ENCODE data around the gene IGLL1. TPM values are rescaled to one million over a fixed set of nuclear protein-coding genes. Genes with fewer than 3 reads are reported as not detected.
"Not testable (repeated sequence)": the region's sequence is repeated elsewhere in the genome, so short reads cannot be mapped to it uniquely, and the experiment has no call there.

IGLL1 gene
- total RNA-seq, result not detected

DNA sequence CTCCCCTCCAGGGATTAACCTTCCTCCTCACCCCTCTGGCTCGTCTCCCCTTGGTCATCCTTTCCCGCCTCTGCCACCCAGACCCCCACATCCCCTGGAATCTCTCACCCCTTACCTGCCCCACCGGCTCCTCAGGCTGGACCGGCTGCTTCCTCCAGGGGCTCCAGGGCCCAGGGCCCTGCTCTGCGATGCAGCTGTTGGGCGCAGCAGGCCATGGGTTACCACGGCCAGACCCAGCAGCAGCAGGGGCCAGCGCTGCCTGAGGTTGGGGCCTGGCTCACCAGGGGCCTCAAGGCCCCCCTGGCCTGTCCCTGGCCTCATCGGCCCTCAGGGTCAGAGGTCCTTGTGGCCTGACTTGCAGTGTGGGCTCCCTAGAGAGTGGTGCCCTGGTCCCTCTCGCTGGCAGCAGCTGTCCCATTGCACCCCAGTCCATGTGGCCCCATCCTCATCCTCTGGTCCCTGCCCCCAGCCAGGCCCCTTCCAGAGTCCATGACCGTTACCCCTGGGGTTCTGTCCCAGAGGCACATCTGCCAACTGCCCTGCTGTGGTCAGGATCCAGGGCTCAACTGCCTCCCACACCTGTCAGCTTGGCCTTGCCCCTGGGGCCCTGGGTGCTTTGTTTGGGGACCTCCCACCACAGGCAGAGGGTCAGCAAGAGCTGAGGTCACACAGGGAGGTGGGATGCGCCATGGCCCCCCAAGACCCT lies at the start of gene IGLL1:
Gene IGLL1 (minus strand): TSS at position 421 of the 706 bp plus-strand sequence. CDS start 100 bp downstream, at position 321.
- H3K27ac ChIP-seq, result no peak within 1 kb of the TSS
- H3K4me1 ChIP-seq, result no peaks in the 10 kb centered on the region
- no peak within 1 kb of the TSS for H3K4me3 ChIP-seq
- WGBS, 2 donors (ENCODE audit: low coverage in 1 of 2), result 80 to 84% methylated on average over 1 to 3 of the region's 12 CpGs
- ATAC-seq, result no peak
- no peaks in the 10 kb centered on the region for H3K9me3 ChIP-seq
- H3K27me3 ChIP-seq, result peaks cover 22% of the 10 kb centered on the region
- no peaks in the 10 kb centered on the region for H3K36me3 ChIP-seq
- TF ChIP-seq POLR2A (IDR thresholded peaks at IDR 0.05) (no peak), POLR2AphosphoS5 (IDR thresholded peaks at IDR 0.05) (no peak), EP300 (IDR thresholded peaks at IDR 0.05) (no peak)

DNA sequence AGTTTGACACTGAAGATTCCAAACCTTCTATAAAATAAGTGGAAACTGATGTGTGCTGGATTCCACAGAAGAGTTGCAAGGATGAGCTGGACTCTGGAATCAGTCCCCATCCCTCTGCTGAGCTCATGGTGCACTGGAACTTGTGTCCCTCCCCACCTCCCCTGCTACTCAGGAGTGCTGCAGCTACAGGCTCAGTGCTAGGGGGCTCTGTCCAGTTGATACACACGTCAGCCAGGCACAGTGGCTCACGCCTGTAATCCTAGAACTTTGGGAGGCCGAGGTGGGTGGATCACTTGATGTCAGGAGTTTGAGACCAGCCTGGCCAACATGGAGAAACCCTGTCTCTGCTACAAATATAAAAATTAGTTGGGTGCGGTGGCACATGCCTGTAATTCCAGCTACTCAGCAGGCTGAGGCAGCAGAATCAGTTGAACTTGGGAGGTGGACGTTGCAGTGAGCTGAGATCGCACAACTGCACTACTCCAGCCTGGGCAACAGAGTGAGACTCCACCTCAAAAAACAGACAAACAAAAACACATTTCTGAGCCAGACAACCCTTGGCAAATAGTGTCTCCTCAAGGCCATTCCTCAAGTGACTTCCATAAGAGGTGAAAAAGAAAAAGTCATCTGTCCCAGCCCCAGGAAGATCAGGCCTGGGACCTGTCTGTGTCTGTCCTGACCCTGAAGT lies 48.1 kb upstream of the IGLL1 start:
- not testable (repeated sequence) for ATAC-seq, H3K4me1 ChIP-seq, H3K27ac ChIP-seq, H3K36me3 ChIP-seq, H3K27me3 ChIP-seq, H3K4me3 ChIP-seq, H3K9me3 ChIP-seq
- 81 to 88% methylated on average over 3 of the region's 6 CpGs for WGBS, 2 donors (ENCODE audit: low coverage in 1 of 2)

DNA sequence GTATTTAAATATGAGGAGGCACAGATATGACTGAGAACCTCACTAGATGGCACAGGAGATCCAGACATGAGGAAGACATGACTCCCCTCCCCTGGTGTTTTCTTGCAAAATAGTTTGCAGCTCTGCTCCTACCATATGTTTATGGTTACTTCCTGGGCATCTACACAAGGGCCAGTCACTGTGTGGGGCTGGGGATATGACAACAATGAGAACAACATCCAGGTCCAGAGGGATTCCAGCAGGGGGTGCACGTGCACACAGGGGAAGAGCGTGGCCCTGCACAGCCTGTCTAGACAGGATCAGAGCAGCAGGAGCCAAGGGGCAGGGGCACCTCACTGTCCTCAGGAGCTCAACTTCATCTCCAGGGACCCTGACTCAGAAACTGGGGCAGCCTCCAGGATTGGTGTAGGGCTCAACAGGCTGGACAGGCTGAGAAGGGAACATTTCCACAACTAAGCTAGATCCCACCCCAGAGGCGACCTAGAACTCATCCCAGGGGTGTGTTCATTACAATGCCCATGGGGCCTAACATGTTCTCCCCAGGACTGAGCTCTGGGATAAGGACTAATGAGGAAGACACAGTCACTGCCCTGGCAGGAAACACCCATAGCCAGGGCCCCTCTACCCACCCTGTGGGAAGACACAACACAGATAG lies 47.4 kb upstream of the IGLL1 start:
- TF ChIP-seq, protein P1, sequence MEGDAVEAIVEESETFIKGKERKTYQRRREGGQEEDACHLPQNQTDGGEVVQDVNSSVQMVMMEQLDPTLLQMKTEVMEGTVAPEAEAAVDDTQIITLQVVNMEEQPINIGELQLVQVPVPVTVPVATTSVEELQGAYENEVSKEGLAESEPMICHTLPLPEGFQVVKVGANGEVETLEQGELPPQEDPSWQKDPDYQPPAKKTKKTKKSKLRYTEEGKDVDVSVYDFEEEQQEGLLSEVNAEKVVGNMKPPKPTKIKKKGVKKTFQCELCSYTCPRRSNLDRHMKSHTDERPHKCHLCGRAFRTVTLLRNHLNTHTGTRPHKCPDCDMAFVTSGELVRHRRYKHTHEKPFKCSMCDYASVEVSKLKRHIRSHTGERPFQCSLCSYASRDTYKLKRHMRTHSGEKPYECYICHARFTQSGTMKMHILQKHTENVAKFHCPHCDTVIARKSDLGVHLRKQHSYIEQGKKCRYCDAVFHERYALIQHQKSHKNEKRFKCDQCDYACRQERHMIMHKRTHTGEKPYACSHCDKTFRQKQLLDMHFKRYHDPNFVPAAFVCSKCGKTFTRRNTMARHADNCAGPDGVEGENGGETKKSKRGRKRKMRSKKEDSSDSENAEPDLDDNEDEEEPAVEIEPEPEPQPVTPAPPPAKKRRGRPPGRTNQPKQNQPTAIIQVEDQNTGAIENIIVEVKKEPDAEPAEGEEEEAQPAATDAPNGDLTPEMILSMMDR (IDR thresholded peaks at IDR 0.05), result peak in 1 of 4 experiments; percentile 43
- not testable (repeated sequence) for H3K9me3 ChIP-seq, H3K27ac ChIP-seq, H3K4me3 ChIP-seq, H3K4me1 ChIP-seq, ATAC-seq, H3K27me3 ChIP-seq, H3K36me3 ChIP-seq
- 100% methylated on average over 1 of the region's 3 CpGs; no CpG with 5 or more reads in 1 of the 2 donors for WGBS, 2 donors (ENCODE audit: low coverage in 1 of 2)

DNA sequence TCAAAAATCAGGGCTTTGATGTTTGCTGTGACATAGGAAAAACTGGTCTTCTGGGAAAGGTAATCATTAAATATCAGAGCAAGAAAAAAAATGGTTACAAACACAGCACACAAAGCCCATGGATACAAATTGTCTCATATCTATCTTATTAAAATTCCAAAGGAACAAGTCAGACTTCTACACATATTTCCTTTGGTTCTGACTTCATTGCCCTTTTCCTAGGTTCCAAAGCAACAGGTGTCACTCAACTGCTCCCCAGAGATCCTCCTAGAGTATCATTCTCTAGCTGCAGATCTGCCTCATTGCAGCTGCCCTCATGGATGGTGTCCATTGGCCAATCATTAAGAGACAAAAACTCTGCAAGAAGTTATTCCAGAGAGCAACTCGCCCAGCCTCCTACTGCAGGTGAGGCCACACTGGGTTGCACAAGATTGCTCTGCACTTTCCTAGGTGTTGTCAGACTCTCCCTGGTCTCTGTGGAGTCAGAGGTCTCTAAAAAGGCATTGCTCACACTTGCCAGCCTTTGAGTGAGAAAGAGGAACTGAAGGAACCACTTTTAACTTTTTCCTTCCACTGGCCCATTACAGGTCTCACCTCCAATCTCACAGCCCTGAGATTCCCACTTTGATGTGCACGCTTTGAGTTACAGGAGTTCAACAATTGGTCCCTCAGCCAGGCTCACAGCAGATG lies 46.3 kb upstream of the IGLL1 start:
- H3K9me3 ChIP-seq, result no peaks in the 10 kb centered on the region
- no peak overlapping the region for H3K4me3 ChIP-seq
- H3K27me3 ChIP-seq, result no peaks in the 10 kb centered on the region
- H3K36me3 ChIP-seq, result peaks cover 0 to 6% of the 10 kb centered on the region in 2 donors
- ATAC-seq, result no peak
- no peaks in the 10 kb centered on the region for H3K4me1 ChIP-seq
- H3K27ac ChIP-seq, result no peak overlapping the region
- WGBS, 2 donors (ENCODE audit: low coverage in 1 of 2), result 88% methylated on average over 2 of the region's 2 CpGs; no CpG with 5 or more reads in 1 of the 2 donors
- TF ChIP-seq EP300 (IDR thresholded peaks at IDR 0.05) (no peak), POLR2A (IDR thresholded peaks at IDR 0.05) (no peak), POLR2AphosphoS5 (IDR thresholded peaks at IDR 0.05) (no peak)
- TF ChIP-seq, protein P1 (IDR thresholded peaks at IDR 0.05), result no peak

DNA sequence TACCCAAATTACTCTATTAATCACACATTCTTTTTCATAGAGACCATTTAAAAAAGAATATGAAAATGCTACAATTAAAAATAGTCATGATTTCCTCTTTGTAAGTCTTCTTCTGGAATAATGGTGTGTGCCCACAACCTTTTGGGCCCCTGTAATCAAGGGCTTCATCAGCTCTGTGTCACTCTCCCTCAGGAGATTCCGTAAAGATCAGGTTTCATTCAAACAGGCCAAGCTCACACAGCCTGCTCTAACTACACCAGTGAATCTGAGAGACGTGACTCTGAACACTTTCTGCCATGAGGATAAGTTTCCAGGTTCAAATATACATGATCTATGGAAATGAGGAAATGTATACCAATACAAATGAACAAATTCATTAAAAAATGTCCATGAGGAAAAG lies 42.5 kb upstream of the IGLL1 start:
- Histone ChIP-seq H3K4me1 (no peaks in the 10 kb centered on the region), H3K9me3 (no peaks in the 10 kb centered on the region), H3K27me3 (no peaks in the 10 kb centered on the region), H3K36me3 (peaks cover 0 to 6% of the 10 kb centered on the region in 2 donors), H3K27ac (no peak overlapping the region), H3K4me3 (no peak overlapping the region)
- TF ChIP-seq EP300 (IDR thresholded peaks at IDR 0.05) (no peak), POLR2A (IDR thresholded peaks at IDR 0.05) (no peak), POLR2AphosphoS5 (IDR thresholded peaks at IDR 0.05) (no peak)
- TF ChIP-seq, protein P1 (IDR thresholded peaks at IDR 0.05), result no peak
- 58 to 76% methylated on average over 2 of the region's 2 CpGs for WGBS, 2 donors (ENCODE audit: low coverage in 1 of 2)
- no peak for ATAC-seq

DNA sequence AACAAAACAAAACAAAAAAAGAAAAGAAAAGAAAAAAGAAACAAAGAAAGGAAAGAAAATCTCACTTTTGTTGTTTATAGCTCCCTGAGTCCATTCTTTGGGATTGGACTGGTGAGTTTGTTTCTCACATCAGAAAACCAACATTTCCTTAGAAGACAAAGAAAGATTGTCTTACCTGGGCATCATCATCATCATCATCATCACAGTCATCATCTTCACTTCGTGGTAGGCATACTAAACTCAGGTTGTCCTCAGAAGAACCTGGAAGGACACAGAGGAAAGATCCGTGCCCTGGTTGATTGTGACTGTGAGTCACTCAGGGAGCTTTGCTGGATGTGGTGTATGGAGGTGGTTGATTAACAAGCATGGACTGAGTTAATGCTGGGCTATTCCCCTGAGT lies 41.8 kb upstream of the IGLL1 start:
- H3K4me1 ChIP-seq, H3K27ac ChIP-seq, H3K27me3 ChIP-seq, H3K9me3 ChIP-seq, H3K4me3 ChIP-seq, ATAC-seq, H3K36me3 ChIP-seq: not testable (repeated sequence)
- WGBS, 2 donors (ENCODE audit: low coverage in 1 of 2), result 72 to 100% methylated on average over 2 of the region's 2 CpGs
